HUES64 (cell line): Measurements from ENCODE around the gene LOC101059915.
"Not testable (repeated sequence)": the region's sequence is repeated elsewhere in the genome, so short reads cannot be mapped to it uniquely, and the experiment has no call there.

Experiments
- H3K27ac ChIP-seq: 2 replicates; pipeline ENCODE4 v1.7.0; 2013; ENCODE audit warnings: low read depth, low read length, inconsistent platforms
- H3K27me3 ChIP-seq: 2 replicates; pipeline ENCODE4 v1.6.1; 2013; ENCODE audit warnings: mild to moderate bottlenecking, low read length; ENCODE audit not compliant: insufficient read depth
- H3K36me3 ChIP-seq: 2 replicates; pipeline ENCODE4 v1.6.1; 2013; ENCODE audit warnings: mild to moderate bottlenecking, low read length; ENCODE audit not compliant: insufficient read depth
- H3K4me1 ChIP-seq: 2 replicates; pipeline ENCODE4 v1.6.1; 2013; ENCODE audit warnings: mild to moderate bottlenecking, low read length, moderate library complexity; ENCODE audit not compliant: insufficient read depth
- H3K4me3 ChIP-seq: 2 replicates; pipeline ENCODE4 v1.5.1; 2013; ENCODE audit warnings: mild to moderate bottlenecking, low read length, moderate library complexity
- H3K9ac ChIP-seq: 2 replicates; pipeline ENCODE4 v1.6.1; 2013; ENCODE audit warnings: mild to moderate bottlenecking, low read depth, low read length
- H3K9me3 ChIP-seq: 2 replicates; pipeline ENCODE4 v1.6.1; 2013; ENCODE audit warnings: low read depth, low read length; ENCODE audit not compliant: insufficient read depth
- WGBS: fragments of 150-250, 120-280 bp; methylation state at CpG from one replicate; pipeline ENCODE4 v1.1.7; 2013; ENCODE audit warnings: missing lambda C conversion rate; 5-methylcytosine and 5-hydroxymethylcytosine counted together

Gene LOC101059915

DNA sequence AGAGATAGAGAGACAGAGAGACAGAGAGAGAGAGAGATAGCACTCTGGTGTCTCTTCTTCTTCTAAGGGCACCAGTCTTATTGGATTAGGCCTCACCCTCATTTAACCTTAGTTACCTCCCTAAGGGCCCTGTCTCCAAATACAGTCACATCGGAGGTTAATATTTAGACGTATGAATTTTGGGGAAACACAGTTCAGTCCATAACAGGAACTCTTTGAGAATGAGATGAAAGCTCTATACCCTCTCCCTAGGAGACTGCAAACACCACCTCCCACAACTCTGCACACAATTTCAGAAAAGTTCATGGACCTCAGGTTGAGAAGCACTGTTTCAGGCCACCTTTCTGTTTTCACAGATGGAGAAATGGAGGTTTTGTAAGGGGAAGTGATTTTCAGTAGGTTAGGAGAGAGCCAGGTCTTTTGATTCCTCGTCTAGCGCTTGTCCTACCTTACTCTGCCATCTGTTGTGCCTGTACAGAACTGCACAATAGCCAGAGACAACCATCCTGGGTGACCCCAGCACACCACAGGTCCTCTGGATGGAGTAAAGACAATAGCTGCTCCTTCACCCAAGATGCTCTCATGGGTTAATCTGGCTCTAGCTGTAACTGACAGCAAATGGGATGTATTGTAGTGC, 16.9 kb upstream of the LOC101059915 start:
- Histone ChIP-seq H3K4me3 (no peak overlapping the region), H3K36me3 (no peaks in the 10 kb centered on the region), H3K27ac (no peak overlapping the region), H3K27me3 (no peaks in the 10 kb centered on the region), H3K9me3 (no peaks in the 10 kb centered on the region), H3K4me1 (no peaks in the 10 kb centered on the region), H3K9ac (no peak overlapping the region)
- WGBS, result 89% methylated on average over 4 of the region's 4 CpGs

DNA sequence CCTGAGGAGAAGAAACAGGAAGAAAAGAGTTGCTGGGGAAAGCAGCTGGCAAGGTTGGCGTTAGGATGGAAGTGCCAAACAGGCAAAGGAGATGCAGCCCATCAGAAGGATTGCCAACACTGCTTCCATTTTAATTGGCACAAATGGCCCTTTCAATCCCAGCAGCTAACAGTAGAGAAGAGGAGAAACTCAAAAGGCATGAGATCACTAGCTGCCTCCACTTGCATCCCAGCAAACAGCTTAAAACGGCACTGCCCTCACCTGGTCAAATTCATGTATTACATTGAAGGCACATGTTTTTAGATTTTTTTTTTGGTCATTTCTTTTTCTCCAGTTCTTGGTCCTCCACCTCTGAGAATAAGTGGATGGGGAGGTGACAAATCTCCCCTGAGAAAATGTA, 14.9 kb upstream of the LOC101059915 start:
- 81% methylated on average over 1 of the region's 2 CpGs for WGBS
- Histone ChIP-seq H3K36me3 (no peaks in the 10 kb centered on the region), H3K9me3 (no peaks in the 10 kb centered on the region), H3K9ac (no peak overlapping the region), H3K4me3 (no peak overlapping the region), H3K4me1 (no peaks in the 10 kb centered on the region), H3K27ac (no peak overlapping the region), H3K27me3 (no peaks in the 10 kb centered on the region)

DNA sequence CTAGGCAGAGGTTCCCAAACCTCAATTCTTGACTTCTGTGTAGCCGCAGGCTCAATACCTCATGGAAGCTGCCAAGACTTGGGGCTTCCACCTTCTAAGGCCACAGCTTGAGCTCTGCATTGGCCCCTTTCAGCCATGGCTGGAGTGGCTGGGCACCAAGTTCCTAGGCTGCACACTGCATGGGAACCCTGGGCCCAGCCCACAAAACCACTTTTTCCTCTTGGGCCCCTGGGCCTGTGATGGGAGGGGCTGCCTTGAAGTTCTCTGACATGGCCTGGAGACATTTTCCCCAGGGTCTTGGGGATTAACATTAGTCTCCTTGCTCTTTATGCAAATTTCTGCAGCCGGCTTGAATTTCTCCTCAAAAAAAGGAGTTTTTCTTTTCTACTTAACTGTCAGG, 14.0 kb upstream of the LOC101059915 start:
- no peaks in the 10 kb centered on the region for H3K4me1 ChIP-seq
- no peak overlapping the region for H3K4me3 ChIP-seq
- H3K9ac ChIP-seq, result no peak overlapping the region
- no peak overlapping the region for H3K27ac ChIP-seq
- H3K27me3 ChIP-seq, result no peaks in the 10 kb centered on the region
- H3K9me3 ChIP-seq, result no peaks in the 10 kb centered on the region
- WGBS, result 90% methylated on average over 2 of the region's 2 CpGs
- no peaks in the 10 kb centered on the region for H3K36me3 ChIP-seq

DNA sequence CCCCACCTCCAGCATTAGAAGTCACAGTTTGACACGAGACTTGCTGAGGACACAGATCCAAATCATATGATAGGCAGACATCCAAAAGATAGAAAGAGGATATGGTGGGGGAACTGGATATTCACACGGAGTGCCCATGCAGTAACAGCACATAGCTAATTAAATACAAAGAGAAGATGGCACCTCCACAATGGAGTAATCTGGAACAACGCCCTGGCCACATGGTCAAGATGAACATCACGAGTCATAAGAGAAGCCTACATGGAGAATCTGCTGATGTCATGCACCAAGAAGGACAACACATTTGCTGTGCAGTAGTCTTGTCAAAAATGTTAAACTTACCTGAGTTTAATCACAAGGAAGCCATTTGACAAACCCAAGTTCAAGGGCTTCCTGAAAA, 10.1 kb upstream of the LOC101059915 start:
- Histone ChIP-seq H3K9me3 (no peaks in the 10 kb centered on the region), H3K9ac (no peak overlapping the region), H3K27ac (no peak overlapping the region), H3K4me3 (no peak overlapping the region), H3K36me3 (no peaks in the 10 kb centered on the region), H3K4me1 (no peaks in the 10 kb centered on the region), H3K27me3 (no peaks in the 10 kb centered on the region)
- 74% methylated on average over 4 of the region's 4 CpGs for whole genome bisulfite sequencing

DNA sequence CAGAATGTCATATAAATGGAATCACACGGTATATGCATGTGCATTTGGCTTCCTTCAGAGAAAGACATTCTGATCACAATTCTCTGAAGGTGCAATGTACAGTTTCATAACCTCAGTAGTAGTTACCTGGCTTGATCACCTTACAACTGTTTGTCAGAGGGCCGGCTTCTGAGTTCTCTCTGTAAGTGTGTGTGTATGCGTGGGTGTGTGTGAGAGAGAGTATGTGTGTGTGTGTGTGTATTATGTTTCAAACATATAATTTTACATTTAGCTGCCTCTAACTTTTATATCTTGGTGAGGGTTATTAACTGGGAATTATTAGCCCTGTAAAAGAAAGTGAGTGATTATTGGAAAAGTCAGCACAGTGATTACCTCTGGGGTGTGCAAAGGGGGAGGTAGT, 8.0 kb upstream of the LOC101059915 start:
- Histone ChIP-seq H3K4me1 (no peaks in the 10 kb centered on the region), H3K27ac (no peak overlapping the region), H3K4me3 (no peak overlapping the region), H3K9me3 (no peaks in the 10 kb centered on the region), H3K27me3 (no peaks in the 10 kb centered on the region), H3K36me3 (no peaks in the 10 kb centered on the region), H3K9ac (no peak overlapping the region)
- 89% methylated on average over 1 of the region's 3 CpGs for WGBS

DNA sequence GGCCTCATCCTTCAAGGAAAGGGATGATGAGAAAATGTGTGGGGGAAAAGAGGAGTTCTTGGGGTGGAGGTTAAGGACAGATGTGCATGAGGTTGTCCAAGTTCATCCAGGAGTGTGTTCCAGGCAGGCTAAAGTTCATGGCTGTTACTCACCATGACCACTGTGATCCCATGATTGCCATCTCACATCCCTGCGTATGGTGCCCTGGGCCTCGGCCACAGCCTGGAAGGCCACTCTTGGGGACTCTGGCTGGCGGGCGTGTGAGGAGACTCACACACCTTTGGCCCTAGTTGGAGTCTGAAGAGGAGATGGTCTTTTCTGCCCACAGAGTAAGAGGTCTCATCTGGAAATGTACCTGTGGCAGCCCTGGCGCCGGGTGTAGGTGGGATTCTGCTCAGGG, 7.4 kb upstream of the LOC101059915 start:
- no peak overlapping the region for H3K27ac ChIP-seq
- H3K9ac ChIP-seq, result no peak overlapping the region
- no peak overlapping the region for H3K4me3 ChIP-seq
- H3K36me3 ChIP-seq, result no peaks in the 10 kb centered on the region
- H3K4me1 ChIP-seq, result no peaks in the 10 kb centered on the region
- H3K9me3 ChIP-seq, result no peaks in the 10 kb centered on the region
- WGBS, result 94% methylated on average over 4 of the region's 6 CpGs
- H3K27me3 ChIP-seq, result no peaks in the 10 kb centered on the region

DNA sequence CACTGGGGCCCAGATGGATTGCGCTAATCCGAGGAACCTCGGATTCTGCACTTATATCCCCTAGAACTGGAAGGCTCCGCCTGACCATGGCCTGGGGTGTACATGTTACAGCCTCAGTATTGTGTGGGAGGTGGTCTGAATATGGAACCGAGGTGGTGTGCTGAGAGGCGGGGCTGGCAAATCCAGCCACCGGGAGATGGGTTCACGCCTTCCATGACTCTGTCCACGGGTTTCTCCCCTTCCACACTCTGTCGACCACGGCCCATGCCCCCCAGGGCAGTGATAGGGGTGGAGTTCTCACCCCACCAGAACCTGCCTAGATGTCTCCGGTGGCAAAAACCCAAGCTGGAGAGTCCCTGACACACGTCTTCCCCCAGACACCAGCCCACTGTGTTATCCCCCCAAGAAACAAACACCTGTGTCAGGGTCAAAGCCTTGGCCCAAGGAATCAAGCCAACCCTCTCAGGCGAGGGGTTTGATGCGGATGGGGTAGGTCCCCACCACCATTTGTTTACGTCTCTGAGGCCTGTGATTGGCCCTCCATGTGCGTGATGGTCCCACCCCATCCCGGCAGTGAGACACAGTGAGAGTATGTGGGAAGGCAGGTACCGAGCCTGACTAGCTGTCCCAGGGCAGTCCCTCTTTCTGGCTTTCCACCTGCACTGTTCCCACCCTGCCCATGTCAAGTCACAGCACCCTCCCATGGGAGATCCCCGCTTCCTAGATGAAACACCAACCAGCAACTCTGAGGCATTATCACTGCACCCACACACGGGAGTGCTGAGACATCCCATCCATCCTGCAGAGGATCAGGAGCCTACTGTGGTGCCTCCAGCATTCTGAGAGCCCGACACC, 6.6 kb upstream of the LOC101059915 start:
- no peaks in the 10 kb centered on the region for H3K27me3 ChIP-seq
- no peaks in the 10 kb centered on the region for H3K4me1 ChIP-seq
- no peaks in the 10 kb centered on the region for H3K36me3 ChIP-seq
- no peaks in the 10 kb centered on the region for H3K9me3 ChIP-seq
- WGBS, result 92% methylated on average over 17 of the region's 22 CpGs
- H3K9ac ChIP-seq, result no peak overlapping the region
- H3K4me3 ChIP-seq, result no peak overlapping the region
- no peak overlapping the region for H3K27ac ChIP-seq

DNA sequence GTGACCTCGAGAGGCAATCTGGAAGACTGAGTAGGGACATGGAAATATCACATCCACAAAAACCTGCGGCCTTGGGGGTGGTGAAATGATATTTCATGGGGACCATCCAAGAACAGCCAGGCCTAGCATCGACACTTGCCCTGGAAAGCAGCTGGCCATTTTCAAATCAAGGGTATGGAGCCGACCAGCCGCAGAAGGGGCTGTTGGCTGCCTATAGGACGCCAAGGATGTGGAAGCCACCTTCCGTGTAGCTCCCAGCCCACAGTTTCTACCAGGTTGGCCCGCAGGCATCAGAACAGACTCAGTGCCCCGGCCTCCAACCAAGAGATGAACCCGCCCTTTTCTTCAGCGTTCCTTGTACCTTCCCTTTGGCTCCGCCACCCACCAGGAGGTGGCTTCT, 5.4 kb upstream of the LOC101059915 start:
- Histone ChIP-seq H3K27ac (no peak overlapping the region), H3K4me1 (no peaks in the 10 kb centered on the region), H3K4me3 (no peak overlapping the region), H3K27me3 (no peaks in the 10 kb centered on the region), H3K36me3 (no peaks in the 10 kb centered on the region), H3K9ac (no peak overlapping the region), H3K9me3 (no peaks in the 10 kb centered on the region)
- WGBS, result 84% methylated on average over 12 of the region's 12 CpGs

DNA sequence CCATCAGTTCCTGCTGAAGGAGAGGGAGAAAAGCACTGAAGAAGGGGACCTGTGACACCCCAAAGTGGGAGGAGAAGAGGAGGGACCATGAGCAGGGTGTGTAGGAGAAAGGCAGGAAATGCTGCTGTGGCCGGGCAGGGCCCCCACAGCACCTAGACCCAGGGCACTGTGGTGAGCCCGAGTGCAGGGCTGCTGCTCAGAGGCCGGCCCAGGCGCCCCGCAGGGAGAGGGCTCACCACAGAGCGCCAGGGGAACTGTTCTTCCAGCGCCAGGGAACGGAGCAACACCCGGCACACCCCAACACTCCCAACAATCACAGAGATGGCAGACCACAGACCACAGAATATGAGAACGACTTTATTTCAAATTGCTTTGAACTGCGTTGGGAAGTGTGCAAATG, 4.7 kb upstream of the LOC101059915 start:
- not testable (repeated sequence) for H3K4me1 ChIP-seq, H3K27ac ChIP-seq, H3K4me3 ChIP-seq, H3K36me3 ChIP-seq, H3K27me3 ChIP-seq, H3K9me3 ChIP-seq, H3K9ac ChIP-seq
- WGBS, result 95% methylated on average over 11 of the region's 11 CpGs

DNA sequence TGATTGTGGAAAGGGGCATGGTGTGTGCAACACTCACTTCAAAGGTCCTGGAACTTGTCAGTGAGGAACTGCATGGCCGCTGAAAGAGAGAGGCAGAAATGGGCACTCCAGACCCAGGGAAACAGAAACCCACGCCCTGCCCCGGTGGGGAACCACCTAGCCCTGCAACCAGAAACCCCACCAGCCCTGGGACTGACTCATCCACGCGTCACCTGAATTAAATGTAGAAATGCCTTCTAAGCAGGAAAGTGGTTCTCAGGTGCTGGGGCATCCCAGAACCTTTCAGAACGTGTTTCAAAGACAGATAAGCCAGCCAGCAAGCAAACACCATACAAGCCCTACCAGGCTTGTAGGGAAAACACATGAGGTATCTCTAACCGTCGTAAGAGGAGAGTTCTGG, 4.1 kb upstream of the LOC101059915 start:
- 90% methylated on average over 5 of the region's 8 CpGs for WGBS

DNA sequence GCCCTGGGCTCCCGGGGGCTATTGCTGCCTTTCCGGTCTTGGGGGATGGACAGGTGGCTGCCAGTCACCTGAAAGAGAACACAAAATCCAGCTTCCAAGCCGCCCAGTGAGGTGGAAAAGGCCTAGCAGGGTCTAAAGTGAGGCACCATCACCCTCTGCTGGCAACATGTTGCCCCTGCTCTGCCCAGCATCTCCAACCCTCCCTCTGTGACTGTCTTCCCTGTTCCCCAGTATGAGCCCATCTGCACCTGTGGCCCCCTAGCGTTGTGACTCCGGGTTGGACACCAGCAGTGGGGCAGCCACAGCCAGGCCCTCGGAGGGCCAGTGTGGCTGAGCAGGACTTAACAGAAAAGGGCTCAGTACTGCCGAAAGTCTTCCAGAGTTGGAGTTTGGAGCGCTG, 3.1 kb upstream of the LOC101059915 start:
- H3K9me3 ChIP-seq, H3K27ac ChIP-seq, H3K27me3 ChIP-seq, H3K36me3 ChIP-seq, H3K9ac ChIP-seq, H3K4me3 ChIP-seq, H3K4me1 ChIP-seq: not testable (repeated sequence)
- 56% methylated on average over 8 of the region's 8 CpGs for WGBS

More for the DNA sequence above, 4.1 kb upstream of the LOC101059915 start:
- not testable (repeated sequence) for H3K4me1 ChIP-seq, H3K36me3 ChIP-seq, H3K9me3 ChIP-seq, H3K9ac ChIP-seq, H3K4me3 ChIP-seq, H3K27me3 ChIP-seq, H3K27ac ChIP-seq
